Endothelial cell of umbilical vein (primary cell): ENCODE data around the gene SLC39A11. TPM values are rescaled to one million over a fixed set of nuclear protein-coding genes. Genes with fewer than 3 reads are reported as not detected.

Experiments used
- BruUV-seq: library from RNA; stranded (reverse); fragments of 400-500 nt; replicated peaks from 2 replicates; lab custom pipeline; 2021; lab: Mats Ljungman, UMichigan
- CTCF ChIA-PET: fragments of 300-600, 350-600 bp; sonication (Branson Sonifier 250); formaldehyde crosslinking; loops from one replicate; lab custom pipeline; 2021; ENCODE audit warnings: antibody characterized with exemption, inconsistent platforms; lab: Charles Lee
- POLR2A ChIA-PET: fragments of 300-600, 350-600 bp; sonication (Branson Sonifier 250); formaldehyde crosslinking; loops from one replicate; lab custom pipeline; 2021; ENCODE audit warnings: antibody characterized with exemption, inconsistent platforms; lab: Charles Lee
- DNase-seq: peaks from one replicate; pipeline ENCODE4 v3.0.0-alpha.2; 2011; ENCODE audit warnings: low read depth, low spot score
- FAIRE-seq: peaks from 2 replicates; lab custom pipeline; 2011; peaks lifted over from hg19 to GRCh38; lab: Jason Lieb, UNC
- H2AFZ ChIP-seq: 2 replicates; pipeline ENCODE4 v1.6.0; 2012; ENCODE audit warnings: low read depth, low read length, control low read depth, inconsistent platforms
- H3K27ac ChIP-seq: 2 replicates; pipeline ENCODE4 v1.5.1; 2011; ENCODE audit warnings: low read depth, mild to moderate bottlenecking, control low read depth, low read length, moderate library complexity; ENCODE audit not compliant: insufficient read depth
- H3K27me3 ChIP-seq, 2 experiments: 2 replicates each; pipeline versions ENCODE4 v1.6.0 to v1.6.1; 2011; ENCODE audit warnings: low read length in 2 of 2, mixed read lengths in 1 of 2; ENCODE audit not compliant: control insufficient read depth in 2 of 2, insufficient read depth in 2 of 2
- H3K36me3 ChIP-seq, 2 experiments: 2 replicates in 1 of 2; 3 replicates in 1 of 2; pipeline ENCODE4 v1.5.1; 2011; ENCODE audit warnings: low read length in 2 of 2, mild to moderate bottlenecking in 1 of 2, moderate library complexity in 1 of 2; ENCODE audit not compliant: control insufficient read depth in 2 of 2, insufficient read depth in 2 of 2; ENCODE audit errors: extremely low read depth in 1 of 2
- H3K4me1 ChIP-seq: 3 replicates; pipeline ENCODE4 v1.5.1; 2011; ENCODE audit warnings: mild to moderate bottlenecking, low read length; ENCODE audit not compliant: control insufficient read depth, insufficient read depth; ENCODE audit errors: extremely low read depth
- H3K4me2 ChIP-seq: 2 replicates; pipeline ENCODE4 v1.6.1; 2011; ENCODE audit warnings: low read length, control low read depth, mixed read lengths; ENCODE audit not compliant: insufficient read depth
- H3K4me3 ChIP-seq, 3 experiments: fragments of 200-600 bp in 1 of 3; sonication (generic), shearing (Covaris generic) in 1 of 3; replicated peaks in 1 of 3; 2 replicates each; pipeline ENCODE4 v1.5.1; 2011 to 2016; ENCODE audit warnings: control low read depth in 3 of 3, low read length in 3 of 3, mild to moderate bottlenecking in 2 of 3, inconsistent platforms in 1 of 3, low read depth in 1 of 3, moderate library complexity in 1 of 3; ENCODE audit not compliant: insufficient read depth in 1 of 3
- H3K79me2 ChIP-seq: 2 replicates; pipeline ENCODE4 v1.6.0; 2012; ENCODE audit warnings: low read length, inconsistent platforms; ENCODE audit not compliant: control insufficient read depth, insufficient read depth
- H3K9ac ChIP-seq: replicated peaks from 2 replicates; pipeline ENCODE3; 2011; ENCODE audit warnings: low read length, control low read depth; ENCODE audit not compliant: insufficient read depth; ENCODE audit errors: extremely low read depth
- H3K9me1 ChIP-seq: replicated peaks from 3 replicates; pipeline ENCODE4 v1.6.0; 2011; ENCODE audit warnings: mild to moderate bottlenecking, low read length; ENCODE audit not compliant: control insufficient read depth, insufficient read depth; ENCODE audit errors: extremely low read depth
- H3K9me3 ChIP-seq: replicated peaks from 2 replicates; pipeline ENCODE4 v1.5.1; 2012; ENCODE audit warnings: low read length, inconsistent platforms; ENCODE audit not compliant: control insufficient read depth, insufficient read depth
- H4K20me1 ChIP-seq: replicated peaks from 2 replicates; pipeline ENCODE3; 2011; ENCODE audit warnings: mild to moderate bottlenecking, low read length; ENCODE audit not compliant: control insufficient read depth, insufficient read depth; ENCODE audit errors: extremely low read depth
- EZH2 ChIP-seq: IDR thresholded peaks from 2 replicates; pipeline ENCODE4 v1.6.1; 2012; ENCODE audit warnings: borderline replicate concordance, low read depth, mild to moderate bottlenecking, moderate library complexity, low read length, inconsistent platforms; ENCODE audit not compliant: severe bottlenecking
- FOS ChIP-seq: IDR thresholded peaks from 2 replicates; pipeline ENCODE4 v1.6.1; 2011; ENCODE audit warnings: mild to moderate bottlenecking, low read length, moderate library complexity, borderline replicate concordance; ENCODE audit not compliant: insufficient read depth
- GATA2 ChIP-seq: IDR thresholded peaks from 2 replicates; pipeline ENCODE4 v1.7.0; 2011; ENCODE audit warnings: low read depth, mild to moderate bottlenecking, moderate library complexity, mixed read lengths, low read length; ENCODE audit not compliant: insufficient read length, insufficient read depth
- JUN ChIP-seq: IDR thresholded peaks from 2 replicates; pipeline ENCODE4 v1.6.1; 2011; ENCODE audit warnings: borderline replicate concordance, low read depth; ENCODE audit not compliant: insufficient read length, insufficient read depth
- MAX ChIP-seq: IDR thresholded peaks from 2 replicates; pipeline ENCODE4 v1.6.1; 2011; ENCODE audit not compliant: insufficient read depth, insufficient read length
- MYC ChIP-seq: IDR thresholded peaks from one replicate; pipeline ENCODE4 v1.6.1; 2011; ENCODE audit warnings: mild to moderate bottlenecking, low read depth, low read length
- POLR2A ChIP-seq: IDR thresholded peaks from 2 replicates; pipeline ENCODE4 v1.6.1; 2012; ENCODE audit warnings: low read depth, mild to moderate bottlenecking, control low read depth, low read length
- POLR2AphosphoS5 ChIP-seq: IDR thresholded peaks from 2 replicates; pipeline ENCODE4 v1.6.1; 2012; ENCODE audit warnings: low read depth, mild to moderate bottlenecking, control low read depth, low read length, moderate library complexity; ENCODE audit not compliant: insufficient read depth
- dilution Hi-C: fragments of 300-500 bp; cut with MboI; formaldehyde crosslinking; loops from one replicate; pipeline ENCODE4 v1.15.0; 2019; ENCODE audit warnings: low sequenced_read_pairs; ENCODE audit not compliant: extremely low pct_ligation_motif_present
- intact Hi-C: fragments of 100-400 bp; cut with micrococcal nuclease; formaldehyde crosslinking; loops from one replicate; pipeline ENCODE4 v1.10.0; 2022
- polyA plus RNA-seq, 4 experiments: library from polyadenylated mRNA; depleted of rRNA in 3 of 4; stranded (reverse) in 3 of 4; unstranded in 1 of 4; fragments of >200 nt; gene quantifications; 2 replicates each; pipeline versions ENCODE4 v1.2.1 to v1.2.3, GENCODE V29; 2011 to 2012; ENCODE audit warnings: missing spikeins in 1 of 4
- total RNA-seq: library from RNA; stranded (reverse); gene quantifications from 2 replicates; pipeline ENCODE4 v1.2.3, GENCODE V29; 2021
- TF ChIP-seq, protein P1 (sequence below), 2 donors: IDR thresholded peaks; 1 replicate in 1 of 2; 2 replicates in 1 of 2; pipeline ENCODE4 v1.5.1; 2011; ENCODE audit warnings: low read length in 2 of 2, mild to moderate bottlenecking in 2 of 2, moderate library complexity in 2 of 2, control low read depth in 1 of 2, inconsistent platforms in 1 of 2, low read depth in 1 of 2; ENCODE audit not compliant: insufficient read depth in 1 of 2; ENCODE audit errors: extremely low read depth in 1 of 2

SLC39A11 gene
- total and polyA plus RNA-seq, 2 donors (not counting 3 experiments of a cell fraction or from before 2014, with no cell fraction given), result 8.1 to 11.9 TPM

DNA sequence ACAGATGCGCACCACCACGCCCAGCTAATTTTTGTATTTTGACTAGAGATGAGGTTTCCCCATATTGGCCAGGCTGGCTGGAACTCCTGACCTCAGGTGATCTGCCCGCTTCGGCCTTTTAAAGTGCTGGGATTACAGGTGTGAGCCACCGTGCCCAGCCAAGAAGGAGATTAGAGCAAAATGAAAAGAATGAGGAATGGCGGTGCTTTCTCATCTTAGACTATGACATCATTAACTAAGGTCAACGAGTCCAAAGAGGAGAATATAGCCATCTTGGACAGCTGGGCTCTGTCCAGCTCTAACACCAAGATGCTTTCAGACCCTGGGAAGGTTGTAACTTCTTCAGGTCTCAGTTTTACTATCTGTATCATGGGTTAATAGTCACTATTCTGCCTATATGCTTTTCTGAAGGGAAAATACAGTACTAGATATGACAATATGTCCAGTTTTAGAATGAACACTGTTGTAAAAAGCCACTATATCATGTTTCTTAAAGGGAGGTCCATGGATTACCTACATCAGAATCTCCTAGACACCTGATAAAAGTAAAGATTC is 76.7 kb downstream of the SLC39A11 start:
- POLR2A ChIA-PET, result no interaction called here
- dilution Hi-C loops, result no loop called here

More for the DNA sequence above, 76.7 kb downstream of the SLC39A11 start:
- no peaks in the 10 kb centered on the region for H3K27me3 ChIP-seq
- FAIRE-seq (no peak), DNase-seq (no peak)
- no peak overlapping the region for H3K9ac ChIP-seq
- TF ChIP-seq, protein P1, sequence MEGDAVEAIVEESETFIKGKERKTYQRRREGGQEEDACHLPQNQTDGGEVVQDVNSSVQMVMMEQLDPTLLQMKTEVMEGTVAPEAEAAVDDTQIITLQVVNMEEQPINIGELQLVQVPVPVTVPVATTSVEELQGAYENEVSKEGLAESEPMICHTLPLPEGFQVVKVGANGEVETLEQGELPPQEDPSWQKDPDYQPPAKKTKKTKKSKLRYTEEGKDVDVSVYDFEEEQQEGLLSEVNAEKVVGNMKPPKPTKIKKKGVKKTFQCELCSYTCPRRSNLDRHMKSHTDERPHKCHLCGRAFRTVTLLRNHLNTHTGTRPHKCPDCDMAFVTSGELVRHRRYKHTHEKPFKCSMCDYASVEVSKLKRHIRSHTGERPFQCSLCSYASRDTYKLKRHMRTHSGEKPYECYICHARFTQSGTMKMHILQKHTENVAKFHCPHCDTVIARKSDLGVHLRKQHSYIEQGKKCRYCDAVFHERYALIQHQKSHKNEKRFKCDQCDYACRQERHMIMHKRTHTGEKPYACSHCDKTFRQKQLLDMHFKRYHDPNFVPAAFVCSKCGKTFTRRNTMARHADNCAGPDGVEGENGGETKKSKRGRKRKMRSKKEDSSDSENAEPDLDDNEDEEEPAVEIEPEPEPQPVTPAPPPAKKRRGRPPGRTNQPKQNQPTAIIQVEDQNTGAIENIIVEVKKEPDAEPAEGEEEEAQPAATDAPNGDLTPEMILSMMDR (IDR thresholded peaks at IDR 0.05; ENCODE audit: extremely low read depth in 1 of 2, insufficient read depth in 1 of 2, low read depth in 1 of 2, low read length in 2 of 2), result no peak
- TF ChIP-seq MAX (no peak), JUN (no peak), EZH2 (no peak), GATA2 (no peak), FOS (no peak), MYC (no peak), POLR2AphosphoS5 (no peak), POLR2A (no peak)
- H4K20me1 ChIP-seq, result no peaks in the 10 kb centered on the region
- H3K9me1 ChIP-seq, result no peaks in the 10 kb centered on the region
- BruUV-seq, result no TSS peak
- H3K4me3 ChIP-seq, result no peak overlapping the region
- H3K4me2 ChIP-seq, result no peak overlapping the region
- no peaks in the 10 kb centered on the region for H3K36me3 ChIP-seq
- no peaks in the 10 kb centered on the region for H3K79me2 ChIP-seq
- no peaks in the 10 kb centered on the region for H3K9me3 ChIP-seq
- H3K27ac ChIP-seq, result no peak overlapping the region
- no peak overlapping the region for H2AFZ ChIP-seq
- intact Hi-C loops, result no loop called here
- peaks cover 8% of the 10 kb centered on the region for H3K4me1 ChIP-seq
- CTCF ChIA-PET, result no interaction called here
